Mesenchymal stem cell (in vitro differentiated cells and primary cell): ENCODE measurements around the gene ACKR2.

Experiments used
- DNase-seq: peaks from one replicate; pipeline ENCODE4 v3.0.0-alpha.2; 2013
- H2AFZ ChIP-seq: one replicate; pipeline ENCODE4 v1.6.1; 2013; ENCODE audit warnings: low read depth, mild to moderate bottlenecking, control low read depth, inconsistent platforms, low read length, moderate library complexity
- H2AK5ac ChIP-seq: 2 replicates; pipeline ENCODE4 v1.6.1; 2013; ENCODE audit warnings: low read length, moderate library complexity, mild to moderate bottlenecking, inconsistent platforms; ENCODE audit not compliant: severe bottlenecking
- H2BK120ac ChIP-seq: one replicate; pipeline ENCODE4 v1.6.1; 2013; ENCODE audit warnings: low read depth, mild to moderate bottlenecking, inconsistent platforms, low read length, moderate library complexity
- H2BK12ac ChIP-seq, 2 experiments: one replicate each; pipeline ENCODE4 v1.6.1; 2013; ENCODE audit warnings: inconsistent platforms in 2 of 2, low read length in 2 of 2, mild to moderate bottlenecking in 2 of 2, moderate library complexity in 2 of 2, control low read depth in 1 of 2
- H2BK15ac ChIP-seq: one replicate; pipeline ENCODE4 v1.6.1; 2013; ENCODE audit warnings: mild to moderate bottlenecking, low read depth, inconsistent platforms; ENCODE audit not compliant: poor library complexity, severe bottlenecking
- H2BK5ac ChIP-seq: 2 replicates; pipeline ENCODE4 v1.6.1; 2013; ENCODE audit warnings: low read depth, mild to moderate bottlenecking, low read length, control low read depth, inconsistent platforms; ENCODE audit not compliant: poor library complexity, severe bottlenecking
- H3K14ac ChIP-seq, 2 experiments: one replicate each; pipeline ENCODE4 v1.6.1; 2013; ENCODE audit warnings: inconsistent platforms in 2 of 2, low read length in 2 of 2, control low read depth in 1 of 2, mild to moderate bottlenecking in 1 of 2, moderate library complexity in 1 of 2
- H3K18ac ChIP-seq, 2 experiments: one replicate each; pipeline ENCODE4 v1.6.1; 2013; ENCODE audit warnings: inconsistent platforms in 2 of 2, low read length in 2 of 2, control low read depth in 1 of 2, low read depth in 1 of 2, mild to moderate bottlenecking in 1 of 2
- H3K23ac ChIP-seq, 2 experiments: one replicate each; pipeline ENCODE4 v1.6.1; 2013; ENCODE audit warnings: inconsistent platforms in 2 of 2, low read length in 2 of 2, mild to moderate bottlenecking in 2 of 2, moderate library complexity in 2 of 2, control low read depth in 1 of 2
- H3K27ac ChIP-seq: 2 replicates; pipeline ENCODE4 v1.5.1; 2013; ENCODE audit warnings: mild to moderate bottlenecking, moderate library complexity, low read length, control low read depth, inconsistent platforms; ENCODE audit not compliant: poor library complexity, severe bottlenecking
- H3K27me3 ChIP-seq, 2 experiments: 2 replicates each; pipeline versions ENCODE4 v1.6.1 to v1.7.0; 2013; ENCODE audit warnings: low read length in 2 of 2, mild to moderate bottlenecking in 2 of 2, moderate library complexity in 2 of 2, control low read depth in 1 of 2, inconsistent platforms in 1 of 2; ENCODE audit not compliant: control insufficient read depth in 1 of 2, insufficient read depth in 1 of 2
- H3K36me3 ChIP-seq, 2 experiments: 2 replicates each; pipeline versions ENCODE4 v1.6.1 to v1.7.0; 2013; ENCODE audit warnings: low read length in 2 of 2, control low read depth in 1 of 2, inconsistent platforms in 1 of 2, low read depth in 1 of 2, mild to moderate bottlenecking in 1 of 2; ENCODE audit not compliant: insufficient read depth in 2 of 2, control insufficient read depth in 1 of 2
- H3K4ac ChIP-seq, 2 experiments: one replicate each; pipeline ENCODE4 v1.6.1; 2013; ENCODE audit warnings: inconsistent platforms in 2 of 2, low read length in 2 of 2, mild to moderate bottlenecking in 2 of 2, moderate library complexity in 2 of 2, control low read depth in 1 of 2, low read depth in 1 of 2
- H3K4me1 ChIP-seq: 2 replicates; pipeline ENCODE4 v1.6.1; 2013; ENCODE audit warnings: low read depth, low read length, control low read depth; ENCODE audit not compliant: control insufficient read depth, insufficient read depth
- H3K4me2 ChIP-seq: 2 replicates; pipeline ENCODE4 v1.6.1; 2013; ENCODE audit warnings: low read length, mild to moderate bottlenecking, inconsistent platforms; ENCODE audit not compliant: poor library complexity, severe bottlenecking
- H3K4me3 ChIP-seq, 2 experiments: 2 replicates each; pipeline versions ENCODE4 v1.5.1 to v1.7.0; 2013; ENCODE audit warnings: low read length in 2 of 2, mild to moderate bottlenecking in 2 of 2, control low read depth in 1 of 2, low read depth in 1 of 2; ENCODE audit not compliant: insufficient read depth in 1 of 2
- H3K79me1 ChIP-seq: replicated peaks from 2 replicates; pipeline ENCODE4 v1.6.1; 2013; ENCODE audit warnings: mild to moderate bottlenecking, control low read depth, low read length, inconsistent platforms; ENCODE audit not compliant: poor library complexity, severe bottlenecking
- H3K9ac ChIP-seq: 2 replicates; pipeline ENCODE4 v1.7.0; 2013; ENCODE audit warnings: mild to moderate bottlenecking, low read length, moderate library complexity
- H3K9me3 ChIP-seq: 2 replicates; pipeline ENCODE4 v1.7.0; 2013; ENCODE audit warnings: mild to moderate bottlenecking, low read length; ENCODE audit not compliant: control insufficient read depth
- H4K8ac ChIP-seq: one replicate; pipeline ENCODE4 v1.6.1; 2013; ENCODE audit warnings: inconsistent platforms, mild to moderate bottlenecking, low read length, moderate library complexity
- H4K91ac ChIP-seq: one replicate; pipeline ENCODE4 v1.6.1; 2013; ENCODE audit warnings: mild to moderate bottlenecking, low read length, inconsistent platforms
- WGBS: methylation state at CpG from one replicate; pipeline ENCODE4 v1.1.7; 2013; ENCODE audit warnings: mixed read lengths; 5-methylcytosine and 5-hydroxymethylcytosine counted together

Gene ACKR2

GRCh38 chr3:42902257-42902656 is 93.0 kb downstream of the ACKR2 start:
- no peak overlapping the region for H3K23ac ChIP-seq

DNA sequence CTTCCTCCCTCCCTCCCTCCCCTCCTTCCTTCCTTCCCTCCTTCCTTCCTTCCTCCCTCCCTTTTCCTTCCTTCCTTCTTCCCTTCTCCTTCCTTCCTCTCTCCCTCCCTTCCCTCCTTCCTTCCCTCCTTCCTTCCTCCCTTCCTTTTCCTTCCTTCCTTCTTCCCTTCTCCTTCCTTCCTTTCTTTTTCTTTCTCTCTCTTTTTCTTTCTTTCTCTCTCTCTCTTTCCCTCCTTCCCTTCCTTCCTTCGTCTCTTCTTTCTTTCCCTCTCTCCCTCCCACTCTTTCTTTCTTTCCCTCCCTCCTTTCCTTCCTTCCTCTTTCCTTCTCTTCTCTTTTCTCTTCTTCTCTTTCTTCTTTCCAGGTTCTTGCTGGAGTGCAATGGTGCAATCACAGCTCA is 94.8 kb downstream of the ACKR2 start:
- no peak overlapping the region for H3K4me3 ChIP-seq
- no peak overlapping the region for H2BK12ac ChIP-seq
- no peak overlapping the region for H3K27ac ChIP-seq
- H3K4ac ChIP-seq: no peak overlapping the region
- H3K79me1 ChIP-seq: no peaks in the 10 kb centered on the region
- H2AFZ ChIP-seq: no peak overlapping the region
- no peak overlapping the region for H3K18ac ChIP-seq
- H3K14ac ChIP-seq: no peak overlapping the region
- peaks cover 0 to 23% of the 10 kb centered on the region in 2 experiments for H3K27me3 ChIP-seq
- H2BK15ac ChIP-seq: no peak overlapping the region
- H4K91ac ChIP-seq: no peak overlapping the region
- no peak overlapping the region for H2AK5ac ChIP-seq
- no peak overlapping the region for H3K9ac ChIP-seq
- no peaks in the 10 kb centered on the region for H3K9me3 ChIP-seq
- H3K23ac ChIP-seq: no peak overlapping the region
- H3K36me3 ChIP-seq: peaks cover 0 to 4% of the 10 kb centered on the region in 2 experiments
- no peak for DNase-seq
- H3K4me2 ChIP-seq: no peak overlapping the region
- WGBS: 61% methylated on average over 1 of the region's 1 CpG
- H2BK5ac ChIP-seq: no peak overlapping the region
- H3K4me1 ChIP-seq: no peaks in the 10 kb centered on the region
- H4K8ac ChIP-seq: no peak overlapping the region
- no peak overlapping the region for H2BK120ac ChIP-seq

More at GRCh38 chr3:42902257-42902656, 93.0 kb downstream of the ACKR2 start:
- no peak overlapping the region for H2AFZ ChIP-seq
- H3K4me2 ChIP-seq: no peak overlapping the region
- no peak overlapping the region for H2BK12ac ChIP-seq
- H2BK5ac ChIP-seq: no peak overlapping the region
- H3K36me3 ChIP-seq: no peaks in the 10 kb centered on the region
- no peak overlapping the region for H2BK120ac ChIP-seq
- H3K4me1 ChIP-seq: no peaks in the 10 kb centered on the region
- no peak overlapping the region for H2BK15ac ChIP-seq
- no peak overlapping the region for H3K4ac ChIP-seq
- H3K14ac ChIP-seq: no peak overlapping the region
- no peaks in the 10 kb centered on the region for H3K79me1 ChIP-seq
- no peak overlapping the region for H3K18ac ChIP-seq
- H3K9me3 ChIP-seq: no peaks in the 10 kb centered on the region
- no peak for DNase-seq
- H3K27me3 ChIP-seq: peaks cover 4 to 23% of the 10 kb centered on the region in 2 experiments
- H2AK5ac ChIP-seq: no peak overlapping the region
- H3K27ac ChIP-seq: no peak overlapping the region
- no peak overlapping the region for H3K9ac ChIP-seq
- H3K4me3 ChIP-seq: no peak overlapping the region
- H4K8ac ChIP-seq: no peak overlapping the region
- no peak overlapping the region for H4K91ac ChIP-seq
- 67% methylated on average over 1 of the region's 2 CpGs for WGBS

DNA sequence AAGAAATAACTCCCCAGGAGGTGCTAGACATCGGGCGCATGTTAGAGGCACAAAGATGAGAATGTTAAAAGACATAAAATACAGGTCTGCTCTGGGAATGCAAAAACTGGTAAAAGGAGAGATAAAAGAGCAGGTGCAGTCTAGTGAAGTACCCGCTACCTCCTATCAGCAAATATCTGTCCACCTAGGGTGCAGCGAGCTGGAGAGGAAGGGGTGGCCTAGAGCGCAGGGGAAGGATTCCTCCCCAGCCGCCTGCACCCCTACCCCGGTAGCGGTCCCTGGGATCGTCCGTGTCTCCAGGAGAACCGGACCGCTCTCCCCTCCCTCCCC is 96.5 kb downstream of the ACKR2 start:
- Histone ChIP-seq H4K91ac (no peak overlapping the region), H3K14ac (no peak overlapping the region), H3K79me1 (no peaks in the 10 kb centered on the region), H3K4ac (no peak overlapping the region), H2BK5ac (no peak overlapping the region), H3K23ac (no peak overlapping the region), H3K4me3 (peak overlapping the region in 1 of 2 experiments; percentile 82), H3K4me1 (no peaks in the 10 kb centered on the region), H3K18ac (no peak overlapping the region), H2BK120ac (no peak overlapping the region), H2BK12ac (no peak overlapping the region), H3K4me2 (no peak overlapping the region), H2BK15ac (no peak overlapping the region), H3K9ac (peak overlapping the region; percentile 85), H3K36me3 (peaks cover 0 to 10% of the 10 kb centered on the region in 2 experiments), H3K27ac (no peak overlapping the region), H2AFZ (no peak overlapping the region), H3K9me3 (peaks cover 5% of the 10 kb centered on the region), H2AK5ac (no peak overlapping the region), H3K27me3 (peaks cover 0 to 23% of the 10 kb centered on the region in 2 experiments), H4K8ac (no peak overlapping the region)
- 92% methylated on average over 12 of the region's 12 CpGs for WGBS
- no peak for DNase-seq

GRCh38 chr3:42906070-42906847 is 97.0 kb downstream of the ACKR2 start, which contains the start of gene ZNF662:
Gene ZNF662, plus strand, starts transcription at chr3:42906142. Its CDS starts 1,973 bp downstream, at chr3:42908115.
- no peak within 1 kb of the TSS for H4K91ac ChIP-seq
- no peaks in the 10 kb centered on the region for H3K79me1 ChIP-seq
- H4K8ac ChIP-seq: no peak within 1 kb of the TSS
- no peak within 1 kb of the TSS for H3K18ac ChIP-seq
- peak within 1 kb of the TSS in 1 of 2 experiments; percentile 82 for H3K4me3 ChIP-seq
- H3K4ac ChIP-seq: no peak within 1 kb of the TSS
- H2BK5ac ChIP-seq: no peak within 1 kb of the TSS
- no peak for DNase-seq
- no peak within 1 kb of the TSS for H3K14ac ChIP-seq
- no peak within 1 kb of the TSS for H2BK12ac ChIP-seq
- H2AK5ac ChIP-seq: no peak within 1 kb of the TSS
- no peak within 1 kb of the TSS for H2BK15ac ChIP-seq
- no peak within 1 kb of the TSS for H3K27ac ChIP-seq
- H3K9me3 ChIP-seq: peaks cover 10% of the 10 kb centered on the region
- H3K23ac ChIP-seq: no peak within 1 kb of the TSS
- peaks cover 0 to 16% of the 10 kb centered on the region in 2 experiments for H3K36me3 ChIP-seq
- H3K4me1 ChIP-seq: no peaks in the 10 kb centered on the region
- WGBS: 94% methylated on average over 59 of the region's 59 CpGs
- peaks cover 0 to 23% of the 10 kb centered on the region in 2 experiments for H3K27me3 ChIP-seq
- no peak within 1 kb of the TSS for H2BK120ac ChIP-seq
- H3K4me2 ChIP-seq: no peak within 1 kb of the TSS
- H2AFZ ChIP-seq: no peak within 1 kb of the TSS
- peak within 1 kb of the TSS; percentile 85 for H3K9ac ChIP-seq
